SK-N-SH (cell line): ENCODE measurements around the gene ZXDC. TPM values are rescaled to one million over a fixed set of nuclear protein-coding genes. Genes with fewer than 3 reads are reported as not detected.

Source experiments
- CTCF ChIA-PET: fragments of 300-600, 350-600 bp; formaldehyde crosslinking; extraction: SDS; loops from one replicate; lab custom pipeline; 2021; lab: Yijun Ruan, JAX
- POLR2A ChIA-PET: fragments of 350-600 bp; sonication (Branson Sonifier 250); formaldehyde crosslinking; extraction: SDS; loops from one replicate; lab custom pipeline; 2020; ENCODE audit warnings: antibody characterized with exemption, inconsistent platforms; lab: Yijun Ruan, JAX
- DNase-seq: peaks from one replicate; pipeline ENCODE4 v3.0.0; 2012
- H2AFZ ChIP-seq: fragments of 200-600 bp; sonication (generic); 2 replicates; pipeline ENCODE4 v1.8.1; 2016; ENCODE audit warnings: antibody characterized with exemption, mild to moderate bottlenecking, low read depth
- H3F3A ChIP-seq: fragments of 200-600 bp; sonication (generic); replicated peaks from 2 replicates; pipeline ENCODE3; 2016; ENCODE audit warnings: antibody characterized with exemption, mild to moderate bottlenecking; ENCODE audit not compliant: insufficient read depth
- H3K27ac ChIP-seq, 2 experiments: fragments of 200-500 bp in 1 of 2; fragments of 200-600 bp in 1 of 2; sonication (Bioruptor generic) in 1 of 2; sonication (generic), shearing (Covaris generic) in 1 of 2; 2 replicates each; pipeline versions ENCODE4 v1.5.1 to v1.6.1; 2014 to 2016; ENCODE audit warnings: low read depth in 2 of 2, inconsistent platforms in 1 of 2, low read length in 1 of 2, mild to moderate bottlenecking in 1 of 2, mixed read lengths in 1 of 2
- H3K27me3 ChIP-seq: fragments of 200-600 bp; sonication (generic), shearing (Covaris generic); 2 replicates; pipeline ENCODE4 v1.6.1; 2016; ENCODE audit warnings: mixed run types; ENCODE audit not compliant: insufficient read depth
- H3K36me3 ChIP-seq, 2 experiments: fragments of 200-500 bp in 1 of 2; fragments of 200-600 bp in 1 of 2; sonication (Bioruptor generic) in 1 of 2; sonication (generic) in 1 of 2; replicated peaks in 1 of 2; 2 replicates each; pipeline versions ENCODE3 to v1.5.1; 2014 to 2016; ENCODE audit warnings: low read length in 1 of 2, mild to moderate bottlenecking in 1 of 2; ENCODE audit not compliant: insufficient read depth in 2 of 2, control insufficient read depth in 1 of 2
- H3K4me1 ChIP-seq, 2 experiments: fragments of 200-500 bp in 1 of 2; fragments of 200-600 bp in 1 of 2; sonication (Bioruptor generic) in 1 of 2; sonication (generic), shearing (Covaris generic) in 1 of 2; 2 replicates each; pipeline versions ENCODE4 v1.5.1 to v1.6.1; 2014 to 2016; ENCODE audit warnings: low read depth in 1 of 2, low read length in 1 of 2, mixed run types in 1 of 2; ENCODE audit not compliant: insufficient read depth in 2 of 2, control insufficient read depth in 1 of 2
- H3K4me2 ChIP-seq: fragments of 200-600 bp; sonication (generic), shearing (Covaris generic); 2 replicates; pipeline ENCODE4 v1.6.1; 2017; ENCODE audit warnings: mixed run types
- H3K4me3 ChIP-seq, 2 experiments: fragments of 200-500 bp in 1 of 2; fragments of 200-600 bp in 1 of 2; sonication (Bioruptor generic) in 1 of 2; sonication (generic), shearing (Covaris generic) in 1 of 2; 2 replicates each; pipeline versions ENCODE4 v1.5.1 to v1.8.1; 2014 to 2016; ENCODE audit warnings: low read depth in 2 of 2, inconsistent platforms in 1 of 2, low read length in 1 of 2, mild to moderate bottlenecking in 1 of 2, mixed read lengths in 1 of 2, moderate library complexity in 1 of 2
- H3K79me2 ChIP-seq: fragments of 200-600 bp; sonication (generic); 2 replicates; pipeline ENCODE4 v1.8.1; 2017; ENCODE audit warnings: mild to moderate bottlenecking; ENCODE audit not compliant: insufficient read depth
- H3K9ac ChIP-seq: fragments of 200-600 bp; sonication (generic); 2 replicates; pipeline ENCODE4 v1.6.1; 2017; ENCODE audit warnings: mixed run types
- H3K9me2 ChIP-seq: fragments of 200-600 bp; sonication (generic); 2 replicates; pipeline ENCODE4 v1.6.1; 2017; ENCODE audit warnings: mixed run types
- H3K9me3 ChIP-seq: fragments of 200-600 bp; sonication (generic); 2 replicates; pipeline ENCODE4 v1.6.1; 2017; ENCODE audit warnings: mixed run types, mild to moderate bottlenecking, moderate library complexity
- H4K20me1 ChIP-seq: fragments of 200-600 bp; sonication (generic); 2 replicates; pipeline ENCODE4 v1.6.1; 2017; ENCODE audit warnings: mild to moderate bottlenecking, mixed run types; ENCODE audit not compliant: insufficient read depth
- CTCF ChIP-seq: fragments of 200-600 bp; sonication (generic); IDR thresholded peaks from 2 replicates; pipeline ENCODE4 v1.6.1; 2017; ENCODE audit warnings: antibody characterized with exemption, mild to moderate bottlenecking, moderate library complexity
- EZH2phosphoT487 ChIP-seq: fragments of 200-600 bp; sonication (generic); IDR thresholded peaks from 2 replicates; pipeline ENCODE4 v1.6.1; 2017; ENCODE audit warnings: low read depth, mixed run types, mild to moderate bottlenecking, antibody characterized with exemption, moderate library complexity, borderline replicate concordance
- MXI1 ChIP-seq: IDR thresholded peaks from 2 replicates; pipeline ENCODE4 v1.6.1; 2012; ENCODE audit warnings: mild to moderate bottlenecking, low read depth, low read length, improper control_type of control experiment
- PBX3 ChIP-seq: IDR thresholded peaks from 2 replicates; pipeline ENCODE4; 2012
- RAD21 ChIP-seq: IDR thresholded peaks from 2 replicates; pipeline ENCODE4 v1.6.1; 2012; ENCODE audit warnings: mild to moderate bottlenecking, low read length
- RFX5 ChIP-seq: IDR thresholded peaks from 2 replicates; pipeline ENCODE4 v1.6.1; 2012; ENCODE audit warnings: mild to moderate bottlenecking, improper control_type of control experiment, low read length
- RXRA ChIP-seq: IDR thresholded peaks from 2 replicates; pipeline ENCODE4 v1.4.0; 2012; ENCODE audit warnings: low read depth, mild to moderate bottlenecking, borderline replicate concordance
- SIN3A ChIP-seq: IDR thresholded peaks from 2 replicates; pipeline ENCODE4 v1.6.1; 2012; ENCODE audit warnings: low read depth, mild to moderate bottlenecking, low read length, moderate library complexity, borderline replicate concordance
- SMC3 ChIP-seq: IDR thresholded peaks from 2 replicates; pipeline ENCODE4 v1.6.1; 2012; ENCODE audit warnings: low read depth, low read length, improper control_type of control experiment
- TAF1 ChIP-seq: IDR thresholded peaks from 2 replicates; pipeline ENCODE4 v1.6.1; 2012; ENCODE audit warnings: low read depth, mild to moderate bottlenecking, low read length, moderate library complexity, borderline replicate concordance
- USF1 ChIP-seq: IDR thresholded peaks from 2 replicates; pipeline ENCODE4 v1.4.0; 2012; ENCODE audit warnings: low read depth, borderline replicate concordance
- WGBS: methylation state at CpG from one replicate; pipeline ENCODE4 v1.1.6; 2017; ENCODE audit warnings: low lambda C conversion rate; 5-methylcytosine and 5-hydroxymethylcytosine counted together
- polyA plus RNA-seq, 3 experiments: library from polyadenylated mRNA; depleted of rRNA; stranded (reverse); fragments of >200 nt; gene quantifications; 2 replicates each; pipeline ENCODE4 v1.2.3, GENCODE V29; 2012

ZXDC gene
- polyA plus RNA-seq, 1 of the 3 experiments (the other 2 are of a cell fraction) = 8.5 TPM

- TF ChIP-seq EZH2phosphoT487 (no peak), USF1 (no peak), RXRA (no peak), RFX5 (no peak), SIN3A (no peak), MXI1 (no peak), TAF1 (no peak), PBX3 (no peak)
Observed at GRCh38 chr3:126389794-126390146, 85.9 kb downstream of the ZXDC start (continued).

GRCh38 chr3:126389112-126389793, 86.4 kb downstream of the ZXDC start:
- H3K4me1 ChIP-seq = peaks cover 0 to 25% of the 10 kb centered on the region in 2 experiments; a peak in 2 of 4 replicates
- H3K27me3 ChIP-seq = no peaks in the 10 kb centered on the region
- peak overlapping the region; percentile 70 for H3K4me2 ChIP-seq
- ChIA-PET POLR2A (no interaction called here), CTCF (interaction anchor here (0.6 to 7.1 kb wide), 39 partner anchors 10 to 265 kb away, joined by 3 to 79 read pairs (median 4); partner anchors contain the start of gene ZXDC)
- H3K9me3 ChIP-seq = no peaks in the 10 kb centered on the region
- 11% methylated on average over 9 of the region's 58 CpGs for WGBS
- no peaks in the 10 kb centered on the region for H3K79me2 ChIP-seq
- H3F3A ChIP-seq = no peaks in the 10 kb centered on the region
- H3K27ac ChIP-seq = no peak overlapping the region
- 0 out of 2 replicates have a peak overlapping the region, but pooled peaks have one; percentile 63 for H2AFZ ChIP-seq
- H3K9me2 ChIP-seq = no peaks in the 10 kb centered on the region
- peak; percentile 93 for DNase-seq
- peak overlapping the region; percentile 28 to 39; a peak in 3 of 4 replicates for H3K4me3 ChIP-seq
- no peaks in the 10 kb centered on the region for H4K20me1 ChIP-seq
- H3K36me3 ChIP-seq = no peaks in the 10 kb centered on the region
- H3K9ac ChIP-seq = no peak overlapping the region
- TF ChIP-seq SIN3A (no peak), RAD21 (peak; percentile 85), CTCF (peak; percentile 74), SMC3 (peak; percentile 94)

Other genes starting within 250 kb of the ZXDC start
- gene KLF15, start 118.5 kb downstream of the ZXDC start, polyA plus RNA-seq (2012; rRNA removed) = 0.28 and 0.39 TPM in 2 replicates
- gene CFAP100, start 81.0 kb downstream of the ZXDC start, polyA plus RNA-seq (2012; rRNA removed) = not detected in 2 replicates
- gene UROC1, start 41.9 kb upstream of the ZXDC start, polyA plus RNA-seq (2012; rRNA removed) = not detected in 2 replicates
- gene CHST13, start 48.3 kb upstream of the ZXDC start, polyA plus RNA-seq (2012; rRNA removed) = 0.37 and 0.41 TPM in 2 replicates
- not detected in 2 replicates for gene C3orf22, start 83.0 kb upstream of the ZXDC start, polyA plus RNA-seq (2012; rRNA removed)
- 4.7 and 5.2 TPM in 2 replicates for gene TXNRD3, start 179.2 kb upstream of the ZXDC start, polyA plus RNA-seq (2012; rRNA removed)
- gene CHCHD6, start 228.3 kb upstream of the ZXDC start, polyA plus RNA-seq (2012; rRNA removed) = 42.5 and 45.0 TPM in 2 replicates